Esophagus squamous epithelium (tissue), 5 donors: Measurements from ENCODE around the gene SYT14. TPM values are rescaled to one million over a fixed set of nuclear protein-coding genes. Genes with fewer than 3 reads are reported as not detected.

ENCODE experiments used
- DNase-seq: peaks from one replicate; lab custom pipeline; 2025; lab: John Stamatoyannopoulos, UW
- H3K27ac ChIP-seq, 4 donors: fragments of 200-600 bp; sonication (generic); one replicate each; pipeline ENCODE4 v1.5.1; 2016 to 2019; ENCODE audit warnings: mild to moderate bottlenecking in 1 of 4
- H3K27me3 ChIP-seq, 4 donors: fragments of 200-600 bp; sonication (generic); 1 replicate in 3 of 4; 2 replicates in 1 of 4; pipeline versions ENCODE4 v1.5.1 to v1.6.0; 2017 to 2021; ENCODE audit warnings: antibody characterized with exemption in 1 of 4
- H3K36me3 ChIP-seq, 3 donors: fragments of 200-600 bp; sonication (generic); one replicate each; pipeline ENCODE4 v1.5.1; 2016 to 2019
- H3K4me1 ChIP-seq, 3 donors: fragments of 200-600 bp; sonication (generic); one replicate each; pipeline ENCODE4 v1.5.1; 2017 to 2019
- H3K4me3 ChIP-seq, 4 donors: fragments of 200-600 bp; sonication (generic); 1 replicate in 3 of 4; 2 replicates in 1 of 4; pipeline ENCODE4 v1.5.1; 2016 to 2019; ENCODE audit warnings: mild to moderate bottlenecking in 2 of 4, moderate library complexity in 1 of 4
- H3K9me3 ChIP-seq, 3 donors: fragments of 200-600 bp; sonication (generic); one replicate each; pipeline ENCODE4 v1.5.1; 2016 to 2019
- POLR2A ChIP-seq, 4 donors: fragments of 450-650 bp; IDR thresholded peaks; one replicate each; pipeline ENCODE4 v1.6.1; 2017; ENCODE audit warnings: antibody characterized with exemption in 4 of 4, mild to moderate bottlenecking in 4 of 4, moderate library complexity in 3 of 4
- WGBS, 2 donors: methylation state at CpG; one replicate each; pipeline ENCODE4 v1.1.5; 2018; 5-methylcytosine and 5-hydroxymethylcytosine counted together
- intact Hi-C: fragments of 100-400 bp; cut with DNase I; formaldehyde crosslinking; loops from one replicate; pipeline ENCODE4 v1.15.0; 2022
- total RNA-seq, 4 donors: library from RNA; depleted of rRNA; stranded (reverse); fragments of >200 nt; gene quantifications; one replicate each; pipeline ENCODE4 v1.1.0, GENCODE V29; 2016
- TF ChIP-seq, protein P1 (sequence below), 6 experiments: fragments of 450-650 bp in 4 of 6; fragments of 200-600 bp in 2 of 6; sonication (generic) in 2 of 6; IDR thresholded peaks; one replicate each; pipeline ENCODE4 v1.5.1; 2016 to 2019; ENCODE audit warnings: antibody characterized with exemption in 6 of 6, mild to moderate bottlenecking in 4 of 6, moderate library complexity in 4 of 6
- donor health status: DM: yes; HTN: yes; CAD: no.

Gene SYT14
- total RNA-seq, 4 donors from 2014 or later: not detected

DNA sequence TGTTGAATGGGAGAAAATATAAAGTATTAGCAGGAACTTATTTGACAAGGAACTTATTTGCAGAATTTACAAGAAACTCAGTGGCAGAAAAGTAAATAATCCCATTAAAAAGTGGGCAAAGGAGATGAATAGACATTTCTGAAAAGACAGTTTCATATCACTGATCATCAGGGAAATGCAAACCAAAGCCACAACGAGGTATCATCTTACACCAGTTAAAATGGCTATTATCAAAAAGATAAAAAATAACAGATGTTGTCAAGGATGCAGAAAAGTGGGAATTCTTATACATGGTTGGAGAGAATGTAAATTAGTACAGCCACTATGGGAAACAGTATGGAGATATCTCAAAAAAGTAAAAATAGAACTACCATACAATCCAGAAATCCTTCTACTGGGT lies 61.0 kb downstream of the SYT14 start:
- TF ChIP-seq, protein P1, sequence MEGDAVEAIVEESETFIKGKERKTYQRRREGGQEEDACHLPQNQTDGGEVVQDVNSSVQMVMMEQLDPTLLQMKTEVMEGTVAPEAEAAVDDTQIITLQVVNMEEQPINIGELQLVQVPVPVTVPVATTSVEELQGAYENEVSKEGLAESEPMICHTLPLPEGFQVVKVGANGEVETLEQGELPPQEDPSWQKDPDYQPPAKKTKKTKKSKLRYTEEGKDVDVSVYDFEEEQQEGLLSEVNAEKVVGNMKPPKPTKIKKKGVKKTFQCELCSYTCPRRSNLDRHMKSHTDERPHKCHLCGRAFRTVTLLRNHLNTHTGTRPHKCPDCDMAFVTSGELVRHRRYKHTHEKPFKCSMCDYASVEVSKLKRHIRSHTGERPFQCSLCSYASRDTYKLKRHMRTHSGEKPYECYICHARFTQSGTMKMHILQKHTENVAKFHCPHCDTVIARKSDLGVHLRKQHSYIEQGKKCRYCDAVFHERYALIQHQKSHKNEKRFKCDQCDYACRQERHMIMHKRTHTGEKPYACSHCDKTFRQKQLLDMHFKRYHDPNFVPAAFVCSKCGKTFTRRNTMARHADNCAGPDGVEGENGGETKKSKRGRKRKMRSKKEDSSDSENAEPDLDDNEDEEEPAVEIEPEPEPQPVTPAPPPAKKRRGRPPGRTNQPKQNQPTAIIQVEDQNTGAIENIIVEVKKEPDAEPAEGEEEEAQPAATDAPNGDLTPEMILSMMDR (IDR thresholded peaks at IDR 0.05): no peak
- no peak for TF ChIP-seq POLR2A (IDR thresholded peaks at IDR 0.05)
- DNase-seq: no peak
- no peaks in the 10 kb centered on the region for H3K4me1 ChIP-seq
- H3K27me3 ChIP-seq: no peaks in the 10 kb centered on the region
- no peak overlapping the region for H3K27ac ChIP-seq
- 24 to 38% methylated on average over 1 of the region's 1 CpG for WGBS, 2 donors
- no peaks in the 10 kb centered on the region for H3K9me3 ChIP-seq
- H3K4me3 ChIP-seq: no peak overlapping the region
- intact Hi-C loops: no loop called here
- no peaks in the 10 kb centered on the region for H3K36me3 ChIP-seq

- H3K36me3 ChIP-seq: no peaks in the 10 kb centered on the region
- no peaks in the 10 kb centered on the region for H3K9me3 ChIP-seq
- DNase-seq: no peak
- no peaks in the 10 kb centered on the region for H3K27me3 ChIP-seq
- H3K4me3 ChIP-seq: no peak overlapping the region
- no peaks in the 10 kb centered on the region for H3K4me1 ChIP-seq
- TF ChIP-seq, protein P1 (IDR thresholded peaks at IDR 0.05): no peak
- TF ChIP-seq POLR2A (IDR thresholded peaks at IDR 0.05): no peak
- 66 to 74% methylated on average over 3 of the region's 3 CpGs for WGBS, 2 donors
- no peak overlapping the region for H3K27ac ChIP-seq
- intact Hi-C loops: no loop called here
Measured at GRCh38 chr1:210001751-210002150, 63.7 kb downstream of the SYT14 start.

DNA sequence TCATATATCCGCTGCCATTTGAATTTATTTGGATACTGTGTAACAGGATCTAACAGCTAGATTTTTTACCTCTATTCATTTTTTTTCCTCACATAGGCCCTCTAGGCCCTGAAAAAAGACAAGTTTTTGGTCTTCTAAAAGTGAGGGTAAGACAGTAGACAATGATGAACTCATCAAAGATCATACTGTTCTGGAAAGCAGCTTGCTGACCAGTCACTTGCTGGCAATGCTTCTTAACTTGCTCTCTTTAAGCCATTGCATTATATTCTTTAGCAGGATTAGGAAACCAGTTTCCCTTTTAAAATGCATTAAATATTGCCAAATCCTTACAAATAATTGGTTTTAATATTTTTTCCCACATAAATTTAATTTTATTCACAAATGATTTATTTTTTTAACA lies 65.5 kb downstream of the SYT14 start:
- no peaks in the 10 kb centered on the region for H3K9me3 ChIP-seq
- no peak for TF ChIP-seq POLR2A (IDR thresholded peaks at IDR 0.05)
- TF ChIP-seq, protein P1 (IDR thresholded peaks at IDR 0.05): no peak
- H3K36me3 ChIP-seq: no peaks in the 10 kb centered on the region
- intact Hi-C loops: no loop called here
- no peak for DNase-seq
- H3K27me3 ChIP-seq: no peaks in the 10 kb centered on the region
- WGBS, 2 donors: 76 to 100% methylated on average over 1 of the region's 1 CpG
- H3K4me3 ChIP-seq: no peak overlapping the region
- H3K27ac ChIP-seq: no peak overlapping the region
- no peaks in the 10 kb centered on the region for H3K4me1 ChIP-seq

- Histone ChIP-seq H3K36me3 (no peaks in the 10 kb centered on the region), H3K27me3 (peaks cover 0 to 6% (median 0%) of the 10 kb centered on the region in 4 donors), H3K27ac (no peak overlapping the region), H3K4me3 (no peak overlapping the region), H3K9me3 (no peaks in the 10 kb centered on the region), H3K4me1 (no peaks in the 10 kb centered on the region)
- intact Hi-C loops: no loop called here
- 77 to 84% methylated on average over 2 of the region's 2 CpGs for WGBS, 2 donors
- TF ChIP-seq POLR2A (IDR thresholded peaks at IDR 0.05): no peak
- TF ChIP-seq, protein P1 (IDR thresholded peaks at IDR 0.05): no peak
- DNase-seq: no peak
Measured at GRCh38 chr1:210010161-210010560, 72.1 kb downstream of the SYT14 start.

DNA sequence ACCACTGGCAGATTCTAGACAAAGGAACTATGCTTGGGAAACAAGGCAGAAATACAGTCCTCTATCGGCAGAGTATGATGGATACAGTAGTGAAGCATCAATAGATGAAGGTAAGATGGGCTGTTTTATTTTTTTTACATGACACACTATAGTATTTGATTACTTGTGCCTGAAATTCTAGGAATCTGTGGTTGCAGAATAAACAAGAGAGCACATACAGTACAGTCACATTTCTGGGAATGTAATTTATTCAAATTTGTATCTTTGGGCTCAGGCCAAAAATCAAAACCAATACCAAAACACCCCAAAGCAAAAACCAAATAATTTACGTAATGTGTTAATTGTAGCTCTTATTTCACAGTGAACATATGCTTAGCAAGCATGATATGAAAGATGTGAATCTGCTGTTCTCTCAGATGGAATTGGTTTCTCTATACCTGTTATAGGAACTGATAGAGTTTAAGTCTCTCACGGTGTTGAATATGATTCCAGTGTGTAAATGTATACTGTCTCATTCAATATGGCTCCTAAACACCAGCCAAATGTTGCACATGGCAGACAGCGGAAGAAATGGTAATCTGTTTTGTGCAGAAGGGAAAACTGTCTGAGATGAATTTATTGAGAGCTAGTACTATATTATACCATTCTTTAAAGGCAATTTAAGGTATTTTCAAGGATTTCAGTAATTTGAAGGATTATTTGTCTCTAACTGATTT lies 83.3 kb downstream of the SYT14 start:
- DNase-seq: no peak
- no peaks in the 10 kb centered on the region for H3K27me3 ChIP-seq
- H3K36me3 ChIP-seq: no peaks in the 10 kb centered on the region
- H3K27ac ChIP-seq: no peak overlapping the region
- H3K4me1 ChIP-seq: no peaks in the 10 kb centered on the region
- H3K4me3 ChIP-seq: no peak overlapping the region
- no peaks in the 10 kb centered on the region for H3K9me3 ChIP-seq
- TF ChIP-seq, protein P1 (IDR thresholded peaks at IDR 0.05): no peak
- no peak for TF ChIP-seq POLR2A (IDR thresholded peaks at IDR 0.05)
- 76 to 80% methylated on average over 4 of the region's 4 CpGs for WGBS, 2 donors
- intact Hi-C loops: no loop called here
